SK-N-SH (cell line): ENCODE measurements around the gene CBFB.

Source experiments
- EZH2phosphoT487 ChIP-seq: fragments of 200-600 bp; sonication (generic); IDR thresholded peaks from 2 replicates; pipeline ENCODE4 v1.6.1; 2017; ENCODE audit warnings: low read depth, mixed run types, mild to moderate bottlenecking, antibody characterized with exemption, moderate library complexity, borderline replicate concordance
- GABPA ChIP-seq: IDR thresholded peaks from 2 replicates; pipeline ENCODE4 v1.4.0; 2012; ENCODE audit warnings: low read depth, mild to moderate bottlenecking
- MXI1 ChIP-seq: IDR thresholded peaks from 2 replicates; pipeline ENCODE4 v1.6.1; 2012; ENCODE audit warnings: mild to moderate bottlenecking, low read depth, low read length, improper control_type of control experiment
- NFIC ChIP-seq: IDR thresholded peaks from 2 replicates; pipeline ENCODE4 v1.4.0; 2012; ENCODE audit warnings: borderline replicate concordance
- NRF1 ChIP-seq: IDR thresholded peaks from 2 replicates; pipeline ENCODE4 v1.6.1; 2012; ENCODE audit warnings: low read depth, mild to moderate bottlenecking, low read length
- POLR2AphosphoS5 ChIP-seq: IDR thresholded peaks from 2 replicates; pipeline ENCODE4 v1.6.1; 2012; ENCODE audit warnings: low read depth, low read length
- RAD21 ChIP-seq: IDR thresholded peaks from 2 replicates; pipeline ENCODE4 v1.6.1; 2012; ENCODE audit warnings: mild to moderate bottlenecking, low read length
- RCOR1 ChIP-seq: fragments of 150-350 bp; IDR thresholded peaks from 2 replicates; pipeline ENCODE4 v1.6.1; 2017; ENCODE audit warnings: antibody characterized with exemption, low read length
- RXRA ChIP-seq: IDR thresholded peaks from 2 replicates; pipeline ENCODE4 v1.4.0; 2012; ENCODE audit warnings: low read depth, mild to moderate bottlenecking, borderline replicate concordance
- YY1 ChIP-seq: IDR thresholded peaks from 2 replicates; pipeline ENCODE4 v1.4.0; 2012; ENCODE audit warnings: low read depth, mild to moderate bottlenecking
- TF ChIP-seq, protein P1 (sequence below): fragments of 200-600 bp; sonication (generic); IDR thresholded peaks from 2 replicates; pipeline ENCODE4 v1.6.1; 2017; ENCODE audit warnings: antibody characterized with exemption, mild to moderate bottlenecking, moderate library complexity
- TF ChIP-seq, protein P2 (sequence below): IDR thresholded peaks from 2 replicates; pipeline ENCODE4 v1.6.1; 2012; ENCODE audit warnings: mild to moderate bottlenecking, low read depth, low read length, moderate library complexity
- TF ChIP-seq, protein P3 (sequence below): fragments of 150-350 bp; IDR thresholded peaks from 2 replicates; pipeline ENCODE4 v1.6.1; 2017; ENCODE audit warnings: antibody characterized with exemption, low read length, low read depth, borderline replicate concordance

DNA sequence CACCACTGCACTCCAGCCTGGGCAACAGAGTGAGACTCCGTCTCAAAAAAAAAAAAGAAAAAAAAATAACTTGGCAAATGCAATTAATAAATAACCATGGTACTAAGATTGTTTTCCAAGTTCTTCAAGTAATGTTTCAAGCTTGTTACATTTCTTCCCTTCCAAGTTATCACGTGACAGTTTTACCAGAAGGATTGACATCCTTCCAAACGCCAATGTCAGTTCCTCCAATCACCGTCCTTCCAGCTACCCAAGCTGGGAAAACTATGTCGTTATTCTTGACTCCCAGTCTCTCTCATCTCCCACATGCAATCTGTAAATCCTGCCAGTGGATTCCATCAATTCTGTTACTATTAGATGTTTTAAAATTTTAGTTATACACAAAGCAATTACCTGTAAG is 76.9 kb downstream of the CBFB start:
- TF ChIP-seq, protein P1, sequence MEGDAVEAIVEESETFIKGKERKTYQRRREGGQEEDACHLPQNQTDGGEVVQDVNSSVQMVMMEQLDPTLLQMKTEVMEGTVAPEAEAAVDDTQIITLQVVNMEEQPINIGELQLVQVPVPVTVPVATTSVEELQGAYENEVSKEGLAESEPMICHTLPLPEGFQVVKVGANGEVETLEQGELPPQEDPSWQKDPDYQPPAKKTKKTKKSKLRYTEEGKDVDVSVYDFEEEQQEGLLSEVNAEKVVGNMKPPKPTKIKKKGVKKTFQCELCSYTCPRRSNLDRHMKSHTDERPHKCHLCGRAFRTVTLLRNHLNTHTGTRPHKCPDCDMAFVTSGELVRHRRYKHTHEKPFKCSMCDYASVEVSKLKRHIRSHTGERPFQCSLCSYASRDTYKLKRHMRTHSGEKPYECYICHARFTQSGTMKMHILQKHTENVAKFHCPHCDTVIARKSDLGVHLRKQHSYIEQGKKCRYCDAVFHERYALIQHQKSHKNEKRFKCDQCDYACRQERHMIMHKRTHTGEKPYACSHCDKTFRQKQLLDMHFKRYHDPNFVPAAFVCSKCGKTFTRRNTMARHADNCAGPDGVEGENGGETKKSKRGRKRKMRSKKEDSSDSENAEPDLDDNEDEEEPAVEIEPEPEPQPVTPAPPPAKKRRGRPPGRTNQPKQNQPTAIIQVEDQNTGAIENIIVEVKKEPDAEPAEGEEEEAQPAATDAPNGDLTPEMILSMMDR, result no peak
- TF ChIP-seq YY1, result no peak
- no peak for TF ChIP-seq NRF1
- TF ChIP-seq, protein P2, sequence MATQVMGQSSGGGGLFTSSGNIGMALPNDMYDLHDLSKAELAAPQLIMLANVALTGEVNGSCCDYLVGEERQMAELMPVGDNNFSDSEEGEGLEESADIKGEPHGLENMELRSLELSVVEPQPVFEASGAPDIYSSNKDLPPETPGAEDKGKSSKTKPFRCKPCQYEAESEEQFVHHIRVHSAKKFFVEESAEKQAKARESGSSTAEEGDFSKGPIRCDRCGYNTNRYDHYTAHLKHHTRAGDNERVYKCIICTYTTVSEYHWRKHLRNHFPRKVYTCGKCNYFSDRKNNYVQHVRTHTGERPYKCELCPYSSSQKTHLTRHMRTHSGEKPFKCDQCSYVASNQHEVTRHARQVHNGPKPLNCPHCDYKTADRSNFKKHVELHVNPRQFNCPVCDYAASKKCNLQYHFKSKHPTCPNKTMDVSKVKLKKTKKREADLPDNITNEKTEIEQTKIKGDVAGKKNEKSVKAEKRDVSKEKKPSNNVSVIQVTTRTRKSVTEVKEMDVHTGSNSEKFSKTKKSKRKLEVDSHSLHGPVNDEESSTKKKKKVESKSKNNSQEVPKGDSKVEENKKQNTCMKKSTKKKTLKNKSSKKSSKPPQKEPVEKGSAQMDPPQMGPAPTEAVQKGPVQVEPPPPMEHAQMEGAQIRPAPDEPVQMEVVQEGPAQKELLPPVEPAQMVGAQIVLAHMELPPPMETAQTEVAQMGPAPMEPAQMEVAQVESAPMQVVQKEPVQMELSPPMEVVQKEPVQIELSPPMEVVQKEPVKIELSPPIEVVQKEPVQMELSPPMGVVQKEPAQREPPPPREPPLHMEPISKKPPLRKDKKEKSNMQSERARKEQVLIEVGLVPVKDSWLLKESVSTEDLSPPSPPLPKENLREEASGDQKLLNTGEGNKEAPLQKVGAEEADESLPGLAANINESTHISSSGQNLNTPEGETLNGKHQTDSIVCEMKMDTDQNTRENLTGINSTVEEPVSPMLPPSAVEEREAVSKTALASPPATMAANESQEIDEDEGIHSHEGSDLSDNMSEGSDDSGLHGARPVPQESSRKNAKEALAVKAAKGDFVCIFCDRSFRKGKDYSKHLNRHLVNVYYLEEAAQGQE, result no peak
- TF ChIP-seq RAD21, result no peak
- no peak for TF ChIP-seq RCOR1
- TF ChIP-seq GABPA, result no peak
- TF ChIP-seq, protein P3, sequence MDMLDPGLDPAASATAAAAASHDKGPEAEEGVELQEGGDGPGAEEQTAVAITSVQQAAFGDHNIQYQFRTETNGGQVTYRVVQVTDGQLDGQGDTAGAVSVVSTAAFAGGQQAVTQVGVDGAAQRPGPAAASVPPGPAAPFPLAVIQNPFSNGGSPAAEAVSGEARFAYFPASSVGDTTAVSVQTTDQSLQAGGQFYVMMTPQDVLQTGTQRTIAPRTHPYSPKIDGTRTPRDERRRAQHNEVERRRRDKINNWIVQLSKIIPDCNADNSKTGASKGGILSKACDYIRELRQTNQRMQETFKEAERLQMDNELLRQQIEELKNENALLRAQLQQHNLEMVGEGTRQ, result no peak
- no peak for TF ChIP-seq NFIC
- no peak for TF ChIP-seq POLR2AphosphoS5
- no peak for TF ChIP-seq RXRA
- TF ChIP-seq MXI1, result no peak
- TF ChIP-seq EZH2phosphoT487, result no peak
